K562 (cell line): ENCODE measurements around the gene PADI4.

Source experiments
- CTCF ChIP-seq, 3 experiments: IDR thresholded peaks in 2 of 3; conservative IDR thresholded peaks in 1 of 3; 2 replicates each; pipeline ENCODE4 v1.5.1; 2011 to 2012; ENCODE audit warnings: low read length in 3 of 3, mild to moderate bottlenecking in 3 of 3, control low read depth in 2 of 3, improper control_type of control experiment in 1 of 3, inconsistent platforms in 1 of 3, low read depth in 1 of 3, mixed read lengths in 1 of 3, moderate library complexity in 1 of 3; ENCODE audit not compliant: insufficient read depth in 2 of 3
- SMARCC2 ChIP-seq: fragments of 450-650 bp; IDR thresholded peaks from 2 replicates; pipeline ENCODE4 v1.6.1; 2017; ENCODE audit warnings: antibody characterized with exemption, moderate library complexity, mild to moderate bottlenecking, low read depth
- ZBTB40 ChIP-seq, 2 experiments: fragments of 450-650 bp in 1 of 2; sonication (generic) in 1 of 2; formaldehyde crosslinking in 1 of 2; IDR thresholded peaks; 2 replicates each; pipeline versions ENCODE4 v1.7.1 to v1.9.0; 2016 to 2022; ENCODE audit warnings: inconsistent platforms in 1 of 2, mild to moderate bottlenecking in 1 of 2, missing genetic modification reagents in 1 of 2
- ZNF764 ChIP-seq: fragments of 250-450 bp; sonication (Bioruptor Pico); IDR thresholded peaks from 2 replicates; pipeline ENCODE4 v1.4.0; 2020; ENCODE audit warnings: low read depth, mild to moderate bottlenecking, moderate library complexity

GRCh38 chr1:17347769-17348592 lies 40.0 kb downstream of the PADI4 start:
- TF ChIP-seq CTCF (IDR thresholded peaks at IDR 0.05 in 2 of 3, conservative IDR thresholded peaks at IDR 0.05 in 1 of 3; ENCODE audit: insufficient read depth in 2 of 3, low read depth in 1 of 3, low read length in 3 of 3) (no peak), SMARCC2 (peak; percentile 60; the same call in 1 of the 2 replicates), ZBTB40 (IDR thresholded peaks at IDR 0.05) (peak; percentile 53; the same call in 1 of the 2 replicates), ZBTB40 (CRISPR knock-in tag; IDR thresholded peaks at IDR 0.05) (no peak), ZNF764 (CRISPR knock-in tag) (no peak)
